ENCODE results near the gene ZSWIM1. TPM values are rescaled to one million over a fixed set of nuclear protein-coding genes. Genes with fewer than 3 reads are reported as not detected.
"Not testable (repeated sequence)": the region's sequence is repeated elsewhere in the genome, so short reads cannot be mapped to it uniquely, and the experiment has no call there.

The ZSWIM1 gene
- total RNA-seq, 1 experiment from 2014 or later: 13.0 TPM

DNA sequence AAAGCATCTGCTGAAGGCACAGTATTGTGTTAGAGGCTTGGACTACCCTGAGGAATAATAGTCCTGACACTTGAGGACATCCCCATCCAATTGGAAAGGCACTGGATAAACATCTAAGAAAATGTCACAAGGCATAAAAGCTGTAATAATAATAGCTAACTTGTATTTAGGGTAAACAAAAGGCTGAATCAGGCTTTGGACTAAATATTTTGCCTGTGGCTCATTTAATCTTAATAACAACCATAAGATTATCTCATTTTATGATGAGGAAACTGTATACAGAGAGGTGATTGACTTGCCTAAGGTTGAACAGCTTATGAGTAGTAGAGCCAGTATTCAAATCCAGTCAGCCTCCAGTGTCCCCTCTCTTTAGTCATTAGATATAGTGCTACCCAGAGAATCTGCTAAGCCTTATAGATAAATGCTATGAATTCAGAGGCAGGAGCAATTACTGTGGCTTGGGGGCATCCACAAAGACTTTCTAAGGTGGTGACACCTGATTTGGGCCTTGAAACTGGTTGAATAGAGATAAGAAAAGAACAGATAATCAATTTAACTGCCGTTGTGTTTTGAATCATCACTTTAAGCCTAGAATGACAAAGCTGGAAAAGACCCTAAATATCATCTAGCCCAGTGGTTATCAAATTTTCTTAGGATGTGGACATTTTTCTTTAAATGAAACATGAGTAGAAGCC is 7.5 kb upstream of the ZSWIM1 start:
- BruUV-seq (replicated peaks): no TSS peak
- DNase-seq (ENCODE audit: low read depth, low spot score): no peak
- no peak for ATAC-seq
- H3K9ac ChIP-seq (ENCODE audit: low read length): no peak overlapping the region
- H3K9me2 ChIP-seq (ENCODE audit: insufficient read depth): no peaks in the 10 kb centered on the region
- intact Hi-C loops (cut with micrococcal nuclease): no loop called here
- H3K79me2 ChIP-seq (ENCODE audit: insufficient read depth, low read length): no peaks in the 10 kb centered on the region
- H3K9me3 ChIP-seq (ENCODE audit: control insufficient read depth in 1 of 2, insufficient read depth in 1 of 2, low read depth in 1 of 2, low read length in 2 of 2): no peaks in the 10 kb centered on the region
- CTCF ChIA-PET: no interaction called here
- RAD21 ChIA-PET (ENCODE audit: low non-redundant PET in 1 of 2, low total read pairs in 2 of 2, uncharacterized antibody in 2 of 2, unreplicated experiment in 2 of 2): no interaction called here
- no peaks in the 10 kb centered on the region for H3K27me3 ChIP-seq (ENCODE audit: insufficient read depth, low read length)
- POLR2A ChIA-PET: no interaction called here
- H3K4me3 ChIP-seq (replicated peaks in 1 of 2; ENCODE audit: low read depth in 1 of 2, low read length in 2 of 2): no peak overlapping the region
- no peak overlapping the region for H3K4me2 ChIP-seq (ENCODE audit: low read length)
- no peaks in the 10 kb centered on the region for H3K4me1 ChIP-seq (ENCODE audit: control insufficient read depth in 1 of 2, insufficient read depth in 2 of 2, low read length in 2 of 2)
- no peak overlapping the region for H2AFZ ChIP-seq (ENCODE audit: low read depth, low read length, poor library complexity, severe bottlenecking)
- no peak overlapping the region for H3K27ac ChIP-seq (ENCODE audit: low read depth, low read length)
- H4K20me1 ChIP-seq (ENCODE audit: insufficient read depth): no peaks in the 10 kb centered on the region
- TF ChIP-seq CBX3 (IDR thresholded peaks at IDR 0.05; ENCODE audit: low read depth): no peak
- TF ChIP-seq ATF3 (IDR thresholded peaks at IDR 0.05): no peak
- TF ChIP-seq EZH2 (IDR thresholded peaks at IDR 0.05): no peak
- TF ChIP-seq POLR2A (IDR thresholded peaks at IDR 0.05; ENCODE audit: borderline replicate concordance, extremely low read depth, insufficient read depth, insufficient read length): no peak
- H3K36me3 ChIP-seq (ENCODE audit: control insufficient read depth in 1 of 2, insufficient read depth in 2 of 2, low read length in 2 of 2): no peaks in the 10 kb centered on the region

DNA sequence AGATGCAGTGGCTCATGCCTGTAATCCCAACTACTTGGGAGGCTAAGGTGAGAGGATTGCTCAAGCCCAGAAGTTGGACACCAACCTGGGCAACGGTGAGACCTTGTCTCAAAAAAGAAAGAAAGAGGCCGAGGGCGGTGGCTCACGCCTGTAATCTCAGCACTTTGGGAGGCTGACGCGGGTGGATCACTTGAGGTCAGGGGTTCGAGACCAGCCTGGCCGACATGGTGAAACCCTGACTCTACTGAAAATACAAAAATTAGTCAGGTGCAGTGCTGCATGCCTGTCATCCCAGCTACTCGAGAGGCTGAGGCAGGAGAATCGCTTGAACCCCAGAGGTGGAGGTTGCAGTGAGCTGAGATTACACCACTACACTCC is 6.9 kb upstream of the ZSWIM1 start:
- H3K9me3 ChIP-seq (ENCODE audit: control insufficient read depth in 1 of 2, insufficient read depth in 1 of 2, low read depth in 1 of 2, low read length in 2 of 2); POLR2A ChIA-PET; H3K79me2 ChIP-seq (ENCODE audit: insufficient read depth, low read length); H4K20me1 ChIP-seq (ENCODE audit: insufficient read depth); DNase-seq (ENCODE audit: low read depth, low spot score); RAD21 ChIA-PET (ENCODE audit: low non-redundant PET in 1 of 2, low total read pairs in 2 of 2, uncharacterized antibody in 2 of 2, unreplicated experiment in 2 of 2); H3K27me3 ChIP-seq (ENCODE audit: insufficient read depth, low read length); CTCF ChIA-PET; H3K9me2 ChIP-seq (ENCODE audit: insufficient read depth); H3K4me3 ChIP-seq (replicated peaks in 1 of 2; ENCODE audit: low read depth in 1 of 2, low read length in 2 of 2); H3K27ac ChIP-seq (ENCODE audit: low read depth, low read length); BruUV-seq (replicated peaks); H3K4me1 ChIP-seq (ENCODE audit: control insufficient read depth in 1 of 2, insufficient read depth in 2 of 2, low read length in 2 of 2); H2AFZ ChIP-seq (ENCODE audit: low read depth, low read length, poor library complexity, severe bottlenecking); intact Hi-C loops (cut with micrococcal nuclease); H3K4me2 ChIP-seq (ENCODE audit: low read length); H3K36me3 ChIP-seq (ENCODE audit: control insufficient read depth in 1 of 2, insufficient read depth in 2 of 2, low read length in 2 of 2); H3K9ac ChIP-seq (ENCODE audit: low read length); ATAC-seq: not testable (repeated sequence)

Data from HCT116 (cell line).